ENCODE measurements around the gene TRIM32.

DNA sequence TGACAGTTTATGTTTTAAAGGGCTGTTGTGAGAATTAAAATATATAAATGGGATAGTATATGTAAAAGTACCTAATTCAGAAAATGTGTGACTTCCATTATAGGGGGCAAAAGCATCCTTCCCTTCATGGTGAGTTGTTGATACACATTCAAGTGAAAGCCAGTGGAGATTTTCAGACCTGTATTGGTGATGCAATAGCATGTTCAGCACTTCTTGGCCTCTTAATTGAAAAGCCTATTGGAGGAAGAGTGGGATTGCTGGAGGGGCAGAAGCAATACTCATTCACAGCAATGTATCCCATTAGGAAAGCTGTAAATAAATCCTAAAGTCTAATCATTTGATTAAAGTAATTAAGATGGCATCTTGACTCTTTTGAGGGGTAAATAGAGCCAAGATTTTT is 17.4 kb downstream of the TRIM32 start:
- TF ChIP-seq CTCF (IDR thresholded peaks at IDR 0.05) (no peak), RFX5 (IDR thresholded peaks at IDR 0.05) (no peak), POLR2A (IDR thresholded peaks at IDR 0.05; ENCODE audit: low read length) (no peak), SMC3 (IDR thresholded peaks at IDR 0.05) (no peak), NR3C1 (IDR thresholded peaks at IDR 0.05) (no peak), RAD21 (conservative IDR thresholded peaks at IDR 0.05 in 1 of 2, IDR thresholded peaks at IDR 0.05 in 1 of 2) (no peak), RCOR1 (IDR thresholded peaks at IDR 0.05; ENCODE audit: low read depth, low read length) (no peak), MAFK (IDR thresholded peaks at IDR 0.05; ENCODE audit: partially characterized antibody) (no peak), EP300 (IDR thresholded peaks at IDR 0.05) (no peak)
- TF ChIP-seq, protein P1, sequence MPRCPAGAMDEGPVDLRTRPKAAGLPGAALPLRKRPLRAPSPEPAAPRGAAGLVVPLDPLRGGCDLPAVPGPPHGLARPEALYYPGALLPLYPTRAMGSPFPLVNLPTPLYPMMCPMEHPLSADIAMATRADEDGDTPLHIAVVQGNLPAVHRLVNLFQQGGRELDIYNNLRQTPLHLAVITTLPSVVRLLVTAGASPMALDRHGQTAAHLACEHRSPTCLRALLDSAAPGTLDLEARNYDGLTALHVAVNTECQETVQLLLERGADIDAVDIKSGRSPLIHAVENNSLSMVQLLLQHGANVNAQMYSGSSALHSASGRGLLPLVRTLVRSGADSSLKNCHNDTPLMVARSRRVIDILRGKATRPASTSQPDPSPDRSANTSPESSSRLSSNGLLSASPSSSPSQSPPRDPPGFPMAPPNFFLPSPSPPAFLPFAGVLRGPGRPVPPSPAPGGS (IDR thresholded peaks at IDR 0.05), result no peak
- TF ChIP-seq, protein P2, sequence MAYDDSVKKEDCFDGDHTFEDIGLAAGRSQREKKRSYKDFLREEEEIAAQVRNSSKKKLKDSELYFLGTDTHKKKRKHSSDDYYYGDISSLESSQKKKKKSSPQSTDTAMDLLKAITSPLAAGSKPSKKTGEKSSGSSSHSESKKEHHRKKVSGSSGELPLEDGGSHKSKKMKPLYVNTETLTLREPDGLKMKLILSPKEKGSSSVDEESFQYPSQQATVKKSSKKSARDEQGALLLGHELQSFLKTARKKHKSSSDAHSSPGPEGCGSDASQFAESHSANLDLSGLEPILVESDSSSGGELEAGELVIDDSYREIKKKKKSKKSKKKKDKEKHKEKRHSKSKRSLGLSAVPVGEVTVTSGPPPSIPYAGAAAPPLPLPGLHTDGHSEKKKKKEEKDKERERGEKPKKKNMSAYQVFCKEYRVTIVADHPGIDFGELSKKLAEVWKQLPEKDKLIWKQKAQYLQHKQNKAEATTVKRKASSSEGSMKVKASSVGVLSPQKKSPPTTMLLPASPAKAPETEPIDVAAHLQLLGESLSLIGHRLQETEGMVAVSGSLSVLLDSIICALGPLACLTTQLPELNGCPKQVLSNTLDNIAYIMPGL (CRISPR knock-in tag; IDR thresholded peaks at IDR 0.05; ENCODE audit: borderline replicate concordance), result no peak
- TF ChIP-seq, protein P3, sequence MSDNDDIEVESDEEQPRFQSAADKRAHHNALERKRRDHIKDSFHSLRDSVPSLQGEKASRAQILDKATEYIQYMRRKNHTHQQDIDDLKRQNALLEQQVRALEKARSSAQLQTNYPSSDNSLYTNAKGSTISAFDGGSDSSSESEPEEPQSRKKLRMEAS (IDR thresholded peaks at IDR 0.05), result no peak
